GM19035 (cell line): ENCODE measurements around the gene ATP1A2.

Experiments
- ATAC-seq: cut with Tn5 transposase; IDR thresholded peaks from one replicate; pipeline ENCODE4 v1.9.1; 2021; ENCODE audit not compliant: unreplicated experiment

The ATP1A2 gene

DNA sequence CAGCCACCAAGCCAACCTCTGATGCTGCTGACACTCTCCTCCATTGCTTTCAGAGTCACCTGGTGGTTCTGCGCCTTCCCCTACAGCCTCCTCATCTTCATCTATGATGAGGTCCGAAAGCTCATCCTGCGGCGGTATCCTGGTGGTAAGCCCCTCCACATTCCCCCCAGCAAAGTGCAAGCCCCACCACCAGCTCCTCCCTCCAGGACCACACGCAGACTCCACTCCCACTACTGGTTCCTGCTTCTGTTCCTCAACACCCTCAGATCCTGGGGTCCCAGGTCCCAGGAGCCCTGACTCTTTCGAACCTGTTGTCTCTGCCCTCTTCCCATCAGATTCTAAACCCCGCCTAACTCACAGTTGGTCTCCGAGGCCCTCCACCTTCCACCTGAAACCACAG, 24.3 kb downstream of the ATP1A2 start:
- ATAC-seq = no peak

DNA sequence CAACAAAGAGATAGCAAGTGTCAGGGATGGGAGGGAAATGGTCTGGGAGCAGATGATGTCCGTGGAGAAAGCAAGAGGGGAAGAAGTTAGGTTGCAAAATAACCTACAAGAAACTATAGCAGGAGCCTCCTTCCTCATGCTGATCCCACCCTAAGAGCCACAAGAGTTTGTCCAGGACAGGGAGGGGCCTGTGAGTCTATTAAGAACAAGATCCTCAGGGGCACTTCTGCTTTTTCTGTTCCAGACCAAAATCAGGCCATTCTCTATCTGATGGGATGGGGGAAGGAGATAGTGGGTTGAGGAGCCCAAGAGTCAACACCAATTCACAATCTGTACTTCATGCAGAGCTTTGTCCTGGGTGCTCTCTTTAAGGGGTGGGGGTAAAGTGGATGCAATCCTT, 28.1 kb downstream of the ATP1A2 start:
- no peak for ATAC-seq

DNA sequence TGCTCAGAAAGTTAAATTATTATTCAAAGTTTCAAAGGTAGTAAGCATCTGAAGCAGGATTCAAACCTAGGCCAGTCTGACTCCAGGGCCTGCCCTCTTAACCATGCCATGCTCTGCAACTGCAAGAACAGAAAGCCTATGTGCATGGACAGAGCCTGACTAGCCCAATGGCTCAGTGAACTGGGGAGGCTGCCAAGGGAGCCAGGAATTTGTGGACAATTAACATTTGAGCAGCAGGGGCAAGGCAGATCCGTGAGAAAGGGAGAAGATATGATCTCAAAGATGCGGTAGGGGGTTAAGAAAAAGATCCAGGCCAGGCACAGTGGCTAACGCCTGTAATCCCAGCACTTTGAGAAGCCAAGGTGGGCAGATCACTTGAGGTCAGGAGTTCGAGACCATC, 29.4 kb downstream of the ATP1A2 start:
- no peak for ATAC-seq

DNA sequence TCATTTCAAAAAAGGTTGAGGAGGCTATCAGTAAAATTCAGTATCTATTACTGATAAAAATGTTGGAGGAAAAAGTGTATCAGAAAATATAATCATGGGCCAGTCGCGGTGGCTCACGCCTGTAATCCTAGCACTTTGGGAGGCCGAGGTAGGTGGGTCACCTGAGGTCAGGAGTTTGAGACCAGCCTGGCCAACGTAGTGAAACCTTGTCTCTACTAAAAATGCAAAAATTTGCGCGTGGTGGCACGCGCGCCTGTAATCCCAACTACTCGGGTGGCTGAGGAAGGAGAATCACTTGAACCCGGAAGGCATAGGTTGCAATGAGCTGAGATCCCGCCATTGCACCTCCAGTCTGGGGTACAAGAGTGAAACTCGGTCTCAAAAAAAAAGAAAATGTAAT, 30.5 kb downstream of the ATP1A2 start:
- no peak for ATAC-seq

DNA sequence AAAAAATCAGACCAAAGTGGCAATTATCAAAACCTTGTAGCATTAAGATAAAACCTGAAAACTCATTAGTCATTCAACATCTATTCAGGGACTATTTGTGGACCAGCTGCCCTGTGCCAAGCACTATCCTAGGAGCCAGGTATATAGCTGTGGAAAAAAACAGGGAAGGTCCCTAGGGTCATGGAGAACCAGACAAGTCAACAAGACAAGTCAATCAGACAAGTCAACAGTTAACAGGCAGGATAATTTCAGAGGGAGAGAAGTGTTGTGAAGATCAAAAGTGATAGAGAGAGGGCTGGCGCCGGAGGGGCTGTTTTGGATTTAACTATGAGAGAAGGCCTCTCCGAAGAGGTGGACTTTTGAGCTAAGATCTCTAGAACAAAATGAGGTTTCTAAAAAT, 32.6 kb downstream of the ATP1A2 start:
- no peak for ATAC-seq

DNA sequence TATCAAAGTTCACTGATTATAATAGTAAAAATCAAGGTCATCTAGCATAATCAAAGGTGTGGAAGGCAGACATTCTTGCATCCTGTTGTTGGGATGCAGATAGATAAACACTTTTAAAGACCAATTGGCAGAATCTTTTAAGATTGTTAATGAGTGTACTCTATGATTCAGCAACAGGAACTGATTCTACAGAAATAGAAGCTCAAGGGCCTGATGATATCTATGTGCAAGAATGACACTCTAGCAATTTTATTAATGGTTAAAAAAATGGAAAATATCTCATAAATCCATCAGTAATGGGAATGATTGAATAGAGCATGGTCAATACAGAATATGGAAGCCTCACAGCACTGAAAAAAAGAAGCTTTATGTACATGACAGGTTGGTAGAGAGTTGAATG, 33.7 kb downstream of the ATP1A2 start:
- ATAC-seq = no peak

DNA sequence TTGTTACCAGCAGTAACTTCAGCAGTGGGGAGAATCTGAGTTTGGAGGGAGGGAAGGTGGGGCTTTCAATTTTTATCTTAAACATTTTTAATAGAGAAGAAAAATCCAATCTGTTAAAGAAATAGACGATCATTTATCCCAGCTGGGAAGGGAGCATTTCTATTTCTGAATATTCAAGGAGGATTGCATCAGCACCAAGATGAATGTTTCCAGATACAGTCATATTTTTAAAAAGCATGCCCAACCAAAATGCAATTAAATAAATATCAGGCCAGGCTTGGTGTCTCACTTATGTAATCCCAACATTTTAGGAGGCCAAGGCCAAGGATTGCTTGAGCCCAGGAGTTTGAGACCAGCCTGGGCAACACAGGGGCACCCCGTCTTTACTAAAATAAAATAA, 34.2 kb downstream of the ATP1A2 start:
- no peak for ATAC-seq

DNA sequence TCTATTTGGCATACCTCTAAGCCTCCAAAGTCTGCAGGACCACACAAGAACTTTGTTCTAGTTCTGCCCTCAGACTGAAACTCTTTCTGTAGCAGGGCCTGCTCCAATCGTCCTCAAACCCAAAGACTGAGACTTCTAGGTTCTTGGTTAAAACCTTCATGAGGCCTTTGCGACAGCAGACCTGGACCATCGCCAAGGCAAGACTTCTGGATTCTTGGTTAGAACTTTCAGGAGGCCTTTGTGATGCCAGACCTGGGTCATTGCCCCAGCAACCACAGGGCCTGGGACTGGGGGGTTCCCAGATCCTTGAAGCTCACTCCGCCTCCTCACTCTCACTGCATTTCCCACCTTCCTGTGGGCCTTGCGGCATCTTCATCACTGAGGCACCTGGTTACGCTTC, 35.7 kb downstream of the ATP1A2 start, which contains the start of gene ATP1A4:
ATP1A4 (plus strand) TSS at position 301 of the 400 bp plus-strand sequence. CDS start 438 bp downstream, outside the sequence.
- no peak for ATAC-seq

DNA sequence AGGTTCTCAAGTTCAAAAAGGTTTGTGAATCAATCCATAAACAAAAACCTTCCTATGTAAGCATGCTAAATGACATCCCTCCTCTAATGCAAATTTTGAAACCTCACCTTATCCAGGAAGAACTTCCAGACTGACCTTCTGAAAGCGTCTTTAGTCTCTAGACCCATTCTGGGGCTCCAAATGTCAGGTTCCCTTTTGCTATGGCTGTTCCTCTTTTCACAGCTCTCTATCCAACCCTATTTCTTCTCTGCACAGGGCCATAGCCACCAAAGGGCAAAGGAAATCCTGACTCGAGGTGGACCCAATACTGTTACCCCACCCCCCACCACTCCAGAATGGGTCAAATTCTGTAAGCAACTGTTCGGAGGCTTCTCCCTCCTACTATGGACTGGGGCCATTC, 39.2 kb downstream of the ATP1A2 start:
- ATAC-seq = no peak

DNA sequence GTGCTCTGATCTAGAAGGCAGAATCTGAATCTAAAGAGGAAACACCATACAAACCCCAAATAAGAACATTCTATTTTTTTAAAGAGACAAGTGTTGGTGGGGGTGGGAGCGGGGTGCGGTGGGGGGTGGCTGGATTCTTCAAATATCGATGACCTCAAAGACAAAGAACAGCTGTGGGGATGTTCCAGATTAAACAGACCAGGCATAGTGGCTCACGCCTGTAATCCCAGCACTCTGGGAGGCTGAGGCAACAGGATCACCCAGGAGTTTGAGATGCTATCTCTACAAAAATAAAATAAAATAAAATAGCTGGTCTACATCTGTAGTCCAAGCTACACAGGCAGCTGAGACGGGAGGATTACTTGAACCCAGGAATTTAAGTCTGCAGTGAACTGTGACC, 40.8 kb downstream of the ATP1A2 start:
- no peak for ATAC-seq

DNA sequence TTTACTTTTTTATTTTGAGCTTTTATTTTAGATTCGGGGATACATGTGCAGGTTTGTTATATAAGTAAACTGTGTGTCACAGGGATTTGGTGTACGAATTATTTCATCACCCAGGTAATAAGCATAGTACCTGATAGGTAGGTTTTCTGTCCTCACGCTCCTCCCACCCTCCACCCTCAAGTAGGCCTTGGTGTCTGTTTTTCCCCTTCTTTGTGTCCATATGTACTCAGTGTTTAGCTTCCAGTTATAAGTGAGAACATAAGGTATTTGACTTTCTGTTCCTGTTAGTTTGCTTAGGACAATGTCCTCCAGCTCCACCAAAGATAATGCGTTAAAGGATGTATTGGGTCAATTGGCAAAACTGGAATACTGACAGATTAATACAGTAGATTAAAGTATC, 41.6 kb downstream of the ATP1A2 start:
- ATAC-seq = no peak

DNA sequence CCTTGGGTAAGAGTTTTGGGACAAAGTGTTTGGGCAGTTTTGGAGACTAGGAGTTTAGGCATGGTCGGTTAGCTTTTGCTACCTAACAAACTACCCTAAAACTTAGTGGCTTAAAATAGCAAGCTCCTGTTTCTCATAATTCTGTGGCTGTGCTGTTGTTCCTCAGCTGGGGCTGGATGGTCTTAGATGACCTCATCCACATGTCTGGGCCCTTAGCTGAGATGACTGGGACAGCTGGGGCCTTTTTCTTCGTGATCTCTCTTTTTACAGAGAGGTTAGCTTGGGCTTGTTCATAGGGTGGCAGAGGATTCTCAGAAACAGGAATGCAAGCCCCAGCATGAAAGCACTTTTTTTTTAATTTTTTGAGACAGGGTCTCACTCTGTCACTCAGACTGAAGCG, 42.5 kb downstream of the ATP1A2 start:
- ATAC-seq = no peak

DNA sequence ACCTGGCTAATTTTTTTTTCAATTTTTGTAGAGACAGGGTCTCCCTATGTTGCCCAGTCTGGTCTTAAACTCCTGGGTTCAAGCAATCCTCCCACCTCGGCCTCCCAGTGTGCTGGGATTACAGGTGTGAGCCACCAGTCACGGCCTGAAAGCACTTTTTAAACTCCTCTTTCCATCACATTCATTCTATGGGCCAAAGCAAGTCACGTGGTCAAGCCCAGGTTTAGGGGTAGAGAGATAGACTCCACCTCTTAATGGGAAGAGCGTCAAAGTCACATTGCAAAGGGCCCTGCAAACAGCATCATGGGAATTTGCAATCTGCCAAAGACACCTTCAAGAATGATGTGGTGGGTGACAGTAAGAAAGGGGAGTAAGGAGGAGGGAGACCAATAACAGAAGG, 43.0 kb downstream of the ATP1A2 start:
- no peak for ATAC-seq

DNA sequence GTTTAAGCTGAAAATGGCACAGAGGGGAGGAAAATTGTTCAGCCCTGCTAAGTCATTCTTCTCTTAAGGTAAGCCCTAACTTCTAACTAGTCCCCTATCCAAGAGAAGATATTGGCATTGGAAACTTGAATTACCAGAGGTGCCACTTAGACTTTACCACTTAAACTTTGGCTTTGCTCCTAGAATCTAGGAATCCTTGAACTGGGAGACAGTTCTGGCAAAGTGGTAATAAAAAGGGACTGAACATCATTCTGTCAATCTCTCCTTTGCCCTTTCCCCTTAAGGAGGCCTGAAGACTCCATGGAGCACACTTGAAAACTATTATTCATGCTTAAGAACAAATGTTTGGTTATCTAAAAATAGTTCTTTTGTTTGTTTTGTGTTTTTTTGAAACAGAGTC, 44.3 kb downstream of the ATP1A2 start:
- ATAC-seq = no peak

DNA sequence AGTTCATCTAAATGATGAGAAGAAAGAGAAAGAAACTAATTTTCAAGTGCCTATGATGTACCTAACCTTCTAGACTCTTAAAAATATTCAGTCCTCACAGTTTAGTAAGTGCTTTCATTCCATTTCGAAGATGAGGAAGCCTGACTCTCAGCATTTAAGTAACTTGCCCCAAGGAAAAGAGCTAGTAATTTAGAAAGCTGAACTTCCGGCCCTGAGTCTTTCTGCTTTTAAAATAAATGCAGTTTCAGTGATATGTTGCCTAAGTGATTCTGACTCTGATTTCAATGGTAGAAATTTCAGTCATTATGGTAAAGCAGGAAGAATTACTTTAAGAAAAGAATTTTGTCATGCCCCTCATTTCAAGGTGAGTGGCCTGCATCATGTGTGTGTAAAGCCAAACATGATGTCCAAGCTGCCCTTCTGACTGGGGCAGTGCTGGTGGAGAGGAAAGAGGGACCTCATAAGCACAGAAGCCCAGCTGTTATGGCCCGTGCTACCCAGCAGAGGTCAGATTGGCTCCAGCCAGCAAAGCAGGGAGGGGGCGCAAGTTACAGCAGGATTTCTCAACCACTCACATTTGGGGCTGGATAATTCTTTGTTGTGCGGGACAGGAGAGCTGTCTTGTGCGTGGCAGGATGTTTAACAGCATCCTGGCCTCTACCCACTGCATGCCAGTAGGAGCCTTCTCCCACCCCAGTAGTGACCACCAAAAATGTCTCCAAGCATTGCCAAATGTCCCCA, 46.6 kb downstream of the ATP1A2 start:
- no peak for ATAC-seq

DNA sequence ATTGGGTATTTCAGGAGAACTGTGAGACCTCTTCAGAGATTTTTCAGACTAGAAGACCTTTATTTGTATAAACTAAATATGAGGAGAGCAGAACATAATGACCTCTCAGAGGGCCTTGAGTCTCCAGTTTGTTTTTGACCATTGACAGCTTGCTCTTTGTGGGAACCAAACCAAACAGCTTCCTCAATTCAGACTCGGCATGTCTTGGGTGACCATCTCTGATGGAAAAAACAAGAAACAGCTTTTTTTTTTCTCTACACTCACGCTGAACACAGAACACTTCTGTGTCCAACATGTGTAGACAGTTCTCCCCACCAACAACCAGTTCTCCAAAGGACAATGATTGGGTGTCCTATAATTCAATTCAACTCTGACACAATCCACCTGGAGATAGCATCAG, 47.4 kb downstream of the ATP1A2 start:
- no peak for ATAC-seq

DNA sequence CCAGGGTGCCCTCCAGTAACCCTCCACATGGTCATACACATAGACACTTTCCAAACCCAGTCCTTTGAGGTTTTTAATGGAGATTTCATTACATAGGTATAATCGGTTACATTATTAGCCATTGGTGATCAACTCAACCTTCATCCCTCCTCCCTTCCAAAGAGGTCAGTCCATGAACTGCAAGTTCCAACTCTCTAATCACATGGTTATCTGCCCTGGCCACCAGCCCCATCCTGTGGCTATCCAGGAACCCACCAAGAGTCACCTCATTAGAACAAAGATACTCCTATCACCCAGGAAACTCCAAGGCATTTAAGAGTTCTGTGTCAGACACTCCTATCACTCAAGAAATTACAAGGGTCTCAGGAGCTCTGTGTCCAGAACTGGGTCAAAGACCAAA, 48.1 kb downstream of the ATP1A2 start:
- no peak for ATAC-seq

DNA sequence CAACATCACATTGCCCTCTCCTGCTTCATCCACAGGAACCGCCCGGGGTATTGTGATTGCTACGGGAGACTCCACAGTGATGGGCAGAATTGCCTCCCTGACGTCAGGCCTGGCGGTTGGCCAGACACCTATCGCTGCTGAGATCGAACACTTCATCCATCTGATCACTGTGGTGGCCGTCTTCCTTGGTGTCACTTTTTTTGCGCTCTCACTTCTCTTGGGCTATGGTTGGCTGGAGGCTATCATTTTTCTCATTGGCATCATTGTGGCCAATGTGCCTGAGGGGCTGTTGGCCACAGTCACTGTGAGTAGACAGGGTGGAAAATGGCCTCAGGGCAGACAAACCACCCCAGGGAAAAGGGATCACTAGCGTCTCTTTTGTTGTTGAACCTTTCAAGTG, 48.6 kb downstream of the ATP1A2 start:
- no peak for ATAC-seq

DNA sequence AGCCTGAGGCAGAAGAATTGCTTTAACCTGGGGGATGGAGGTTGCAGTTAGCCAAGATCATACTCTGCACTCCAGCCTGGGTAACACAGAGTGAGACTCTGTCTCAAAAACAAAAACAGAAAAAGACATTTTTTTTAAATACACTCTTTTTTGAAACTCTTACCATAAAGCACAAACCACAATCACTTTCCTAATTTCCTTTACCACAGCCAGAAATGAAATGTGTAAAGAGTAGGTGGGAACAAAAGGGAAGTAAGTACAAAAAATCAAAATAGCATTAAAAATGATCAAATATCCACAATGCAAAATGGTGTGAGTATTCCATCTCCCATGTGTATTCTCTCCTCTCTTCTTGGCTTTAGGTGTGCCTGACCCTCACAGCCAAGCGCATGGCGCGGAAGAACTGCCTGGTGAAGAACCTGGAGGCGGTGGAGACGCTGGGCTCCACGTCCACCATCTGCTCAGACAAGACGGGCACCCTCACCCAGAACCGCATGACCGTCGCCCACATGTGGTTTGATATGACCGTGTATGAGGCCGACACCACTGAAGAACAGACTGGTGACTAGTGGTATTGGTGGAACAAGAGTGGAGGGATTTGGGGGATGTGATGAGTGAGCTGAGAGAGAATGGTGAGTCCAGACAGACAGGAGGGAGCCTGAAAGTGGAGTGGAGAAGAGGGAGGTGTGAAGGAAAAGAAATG, 50.8 kb downstream of the ATP1A2 start:
- ATAC-seq = no peak

DNA sequence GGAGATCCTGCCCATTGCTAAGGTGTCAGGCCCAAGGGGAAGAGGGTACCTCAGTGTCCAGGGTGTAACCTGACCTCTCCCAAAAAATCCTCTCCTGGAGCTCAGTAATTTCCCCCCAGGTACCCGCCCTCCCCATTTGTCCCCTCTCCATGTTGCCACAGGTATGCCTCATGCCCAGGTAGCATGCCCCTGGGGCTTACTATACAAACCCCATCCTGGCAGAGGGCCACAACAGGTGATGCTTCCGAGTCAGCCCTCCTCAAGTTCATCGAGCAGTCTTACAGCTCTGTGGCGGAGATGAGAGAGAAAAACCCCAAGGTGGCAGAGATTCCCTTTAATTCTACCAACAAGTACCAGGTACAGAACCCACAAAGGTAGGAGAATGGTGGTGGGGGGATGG, 51.5 kb downstream of the ATP1A2 start:
- no peak for ATAC-seq

DNA sequence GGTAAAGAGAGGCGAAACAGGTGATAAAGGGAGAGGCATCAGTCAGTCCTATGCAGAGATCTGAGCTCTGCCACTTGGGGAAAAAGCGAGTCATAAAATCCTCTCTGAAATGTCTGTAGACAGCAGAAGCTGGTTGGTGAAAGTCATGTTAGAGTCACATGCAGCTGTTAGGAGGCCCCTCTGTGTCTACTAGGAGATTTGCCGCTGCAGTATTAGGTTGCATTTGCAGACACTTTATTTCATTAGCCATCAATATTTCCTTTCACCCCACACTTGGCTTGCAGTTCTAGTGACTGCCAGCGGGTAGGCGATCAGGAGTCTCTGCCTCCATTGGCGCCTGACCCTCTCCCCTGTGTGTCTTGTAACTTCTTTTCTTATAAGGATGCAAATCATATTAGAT, 52.0 kb downstream of the ATP1A2 start:
- ATAC-seq = no peak

DNA sequence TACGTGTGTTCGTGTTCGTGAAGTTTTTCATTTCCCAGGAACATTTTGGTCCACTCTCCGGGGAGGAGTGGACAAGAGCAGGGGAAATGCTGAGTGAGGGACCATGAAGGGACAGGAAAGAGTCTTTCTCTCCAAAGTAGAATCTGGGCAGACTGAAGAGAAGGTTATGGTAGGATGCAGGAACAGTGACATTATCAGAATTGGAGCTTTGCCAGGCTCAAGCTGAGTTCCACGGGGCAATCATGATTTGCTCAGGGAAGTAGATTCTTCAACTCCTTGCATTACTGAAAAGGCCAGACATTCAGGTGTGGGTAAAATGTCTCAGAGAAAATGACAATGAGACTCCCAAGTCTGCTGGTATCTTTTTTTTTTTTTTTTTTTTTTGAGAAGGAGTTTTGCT, 52.5 kb downstream of the ATP1A2 start:
- ATAC-seq = no peak
